ENCODE results near the gene STUM.

GRCh38 chr1:226632922-226633351 is 84.4 kb downstream of the STUM start:
- TF ChIP-seq POLR2A (IDR thresholded peaks at IDR 0.05) (no peak), CTCF (IDR thresholded peaks at IDR 0.05) (no peak)
